Endodermal cell (in vitro differentiated cells): ENCODE results near the gene PRUNE2. TPM values are rescaled to one million over a fixed set of nuclear protein-coding genes. Genes with fewer than 3 reads are reported as not detected.

Source experiments
- DNase-seq: peaks from one replicate; pipeline ENCODE4 v3.0.0-alpha.2; 2017
- H3K27ac ChIP-seq: 2 replicates; pipeline ENCODE4 v1.5.1; 2013; ENCODE audit warnings: mild to moderate bottlenecking, low read depth, low read length, moderate library complexity
- H3K27me3 ChIP-seq: 2 replicates; pipeline ENCODE4 v1.6.1; 2013; ENCODE audit warnings: mild to moderate bottlenecking, low read length, moderate library complexity; ENCODE audit not compliant: insufficient read depth, control insufficient read depth, poor library complexity, severe bottlenecking
- H3K36me3 ChIP-seq: 2 replicates; pipeline ENCODE4 v1.7.0; 2013; ENCODE audit warnings: mild to moderate bottlenecking, low read length, moderate library complexity; ENCODE audit not compliant: control insufficient read depth, insufficient read depth
- H3K4me1 ChIP-seq: one replicate; pipeline ENCODE4 v1.7.0; 2013; ENCODE audit warnings: low read length; ENCODE audit not compliant: control insufficient read depth, insufficient read depth
- H3K4me3 ChIP-seq: 2 replicates; pipeline ENCODE4 v1.5.1; 2013; ENCODE audit warnings: mild to moderate bottlenecking, low read length, moderate library complexity
- H3K9ac ChIP-seq: 2 replicates; pipeline ENCODE4 v1.6.1; 2013; ENCODE audit warnings: mild to moderate bottlenecking, low read length, moderate library complexity; ENCODE audit not compliant: poor library complexity, severe bottlenecking; ENCODE audit errors: extremely low read depth
- H3K9me3 ChIP-seq: 2 replicates; pipeline ENCODE4 v1.6.1; 2013; ENCODE audit warnings: mild to moderate bottlenecking, low read length, moderate library complexity; ENCODE audit not compliant: control insufficient read depth
- H3K27ac Mint-ChIP-seq: 2 replicates; pipeline ENCODE4 v1.8.0; 2020; ENCODE audit warnings: mixed read lengths
- H3K27me3 Mint-ChIP-seq: 2 replicates; pipeline ENCODE4 v1.8.0; 2021; ENCODE audit warnings: mild to moderate bottlenecking, mixed read lengths; ENCODE audit not compliant: insufficient read depth
- H3K36me3 Mint-ChIP-seq: 2 replicates; pipeline ENCODE4 v1.8.0; 2020; ENCODE audit warnings: low read depth, mixed read lengths
- H3K4me1 Mint-ChIP-seq: 2 replicates; pipeline ENCODE4 v1.8.0; 2020; ENCODE audit warnings: mixed read lengths
- H3K4me3 Mint-ChIP-seq: 2 replicates; pipeline ENCODE4 v1.8.0; 2020; ENCODE audit warnings: mild to moderate bottlenecking, moderate library complexity, mixed read lengths
- H3K9me3 Mint-ChIP-seq: 2 replicates; pipeline ENCODE4 v1.8.0; 2020; ENCODE audit warnings: mild to moderate bottlenecking, mixed read lengths
- whole genome bisulfite sequencing, 2 experiments: methylation state at CpG; one replicate each; pipeline versions ENCODE4 v1.1.5 to v1.1.7; 2013; ENCODE audit warnings: missing lambda C conversion rate in 2 of 2, mixed read lengths in 1 of 2; ENCODE audit not compliant: insufficient coverage in 1 of 2, insufficient read length in 1 of 2; 5-methylcytosine and 5-hydroxymethylcytosine counted together
- total RNA-seq, 2 donors: library from RNA; stranded (reverse); fragmentation: NEBNext Ultra II Directional in 1 of 2; extraction: Animal tissue kit (Norgen Biotek cat#: 25700) in 1 of 2; gene quantifications; 2 replicates in 1 of 2; 3 replicates in 1 of 2; pipeline ENCODE4 v1.2.1, GENCODE V29; 2021
- TF ChIP-seq, protein P1 (sequence below): fragments of 200-600 bp; sonication (generic); conservative IDR thresholded peaks from 2 replicates; pipeline ENCODE4 v1.5.0; 2021; ENCODE audit warnings: antibody characterized with exemption, mild to moderate bottlenecking

Gene PRUNE2
- total RNA-seq, 2 donors from 2014 or later: 4.1 to 6.8 TPM

DNA sequence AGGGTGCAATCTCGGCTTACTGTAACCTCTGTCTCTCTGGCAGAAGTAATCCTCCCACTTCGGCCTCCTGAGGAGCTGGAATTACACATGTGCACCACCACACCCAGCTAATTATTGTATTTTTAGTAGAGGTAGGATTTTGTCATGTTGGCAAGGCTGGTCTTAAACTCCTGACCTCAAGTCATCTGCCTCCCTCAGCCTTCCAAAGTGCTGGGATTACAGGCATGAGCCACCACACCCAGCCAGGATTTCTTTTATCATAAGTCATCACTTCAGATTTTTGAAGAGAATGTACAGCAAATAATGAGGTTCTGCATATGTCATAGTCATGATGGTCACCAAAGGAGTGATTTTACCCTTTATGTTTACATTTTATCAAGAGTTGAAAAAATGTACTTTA is 338.8 kb downstream of the PRUNE2 start:
- H3K27me3 ChIP-seq: no peaks in the 10 kb centered on the region
- H3K27ac ChIP-seq: no peak overlapping the region
- no peaks in the 10 kb centered on the region for H3K36me3 Mint-ChIP-seq
- peaks cover 17% of the 10 kb centered on the region for H3K27me3 Mint-ChIP-seq
- DNase-seq: no peak
- H3K4me1 ChIP-seq: no peaks in the 10 kb centered on the region
- H3K4me1 Mint-ChIP-seq: peaks cover 1% of the 10 kb centered on the region
- H3K36me3 ChIP-seq: no peaks in the 10 kb centered on the region
- H3K27ac Mint-ChIP-seq: no peak overlapping the region
- H3K9ac ChIP-seq: no peak overlapping the region
- no peak overlapping the region for H3K4me3 Mint-ChIP-seq
- H3K9me3 Mint-ChIP-seq: peaks cover 8% of the 10 kb centered on the region
- peaks cover 12% of the 10 kb centered on the region for H3K9me3 ChIP-seq
- WGBS, 2 experiments: 100% methylated on average over 2 of the region's 2 CpGs; no CpG with 5 or more reads in 1 of the 2 experiments
- TF ChIP-seq, protein P1, sequence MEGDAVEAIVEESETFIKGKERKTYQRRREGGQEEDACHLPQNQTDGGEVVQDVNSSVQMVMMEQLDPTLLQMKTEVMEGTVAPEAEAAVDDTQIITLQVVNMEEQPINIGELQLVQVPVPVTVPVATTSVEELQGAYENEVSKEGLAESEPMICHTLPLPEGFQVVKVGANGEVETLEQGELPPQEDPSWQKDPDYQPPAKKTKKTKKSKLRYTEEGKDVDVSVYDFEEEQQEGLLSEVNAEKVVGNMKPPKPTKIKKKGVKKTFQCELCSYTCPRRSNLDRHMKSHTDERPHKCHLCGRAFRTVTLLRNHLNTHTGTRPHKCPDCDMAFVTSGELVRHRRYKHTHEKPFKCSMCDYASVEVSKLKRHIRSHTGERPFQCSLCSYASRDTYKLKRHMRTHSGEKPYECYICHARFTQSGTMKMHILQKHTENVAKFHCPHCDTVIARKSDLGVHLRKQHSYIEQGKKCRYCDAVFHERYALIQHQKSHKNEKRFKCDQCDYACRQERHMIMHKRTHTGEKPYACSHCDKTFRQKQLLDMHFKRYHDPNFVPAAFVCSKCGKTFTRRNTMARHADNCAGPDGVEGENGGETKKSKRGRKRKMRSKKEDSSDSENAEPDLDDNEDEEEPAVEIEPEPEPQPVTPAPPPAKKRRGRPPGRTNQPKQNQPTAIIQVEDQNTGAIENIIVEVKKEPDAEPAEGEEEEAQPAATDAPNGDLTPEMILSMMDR: no peak
- no peak overlapping the region for H3K4me3 ChIP-seq

DNA sequence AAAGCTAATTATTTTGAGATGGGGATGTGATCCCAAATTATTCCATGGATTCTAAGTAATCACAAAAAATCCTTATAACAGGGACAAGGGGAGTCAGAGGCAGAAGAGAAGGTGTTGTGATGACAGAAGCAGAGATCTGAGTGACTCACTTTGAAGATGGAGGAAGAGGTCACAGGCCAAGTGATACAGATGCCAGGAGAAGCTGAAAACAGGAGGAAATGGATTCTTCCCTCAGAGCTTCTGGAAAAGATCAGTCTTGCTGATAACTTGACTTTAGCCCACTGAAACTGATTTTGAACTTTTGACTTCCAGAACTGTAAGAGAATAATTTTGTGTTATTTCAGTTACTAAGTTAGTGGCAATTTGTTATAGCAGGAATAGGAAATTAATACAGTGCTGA is 341.6 kb downstream of the PRUNE2 start:
- Histone ChIP-seq H3K36me3 (no peaks in the 10 kb centered on the region), H3K27ac (no peak overlapping the region), H3K9ac (no peak overlapping the region), H3K4me1 (no peaks in the 10 kb centered on the region), H3K27me3 (no peaks in the 10 kb centered on the region), H3K4me3 (no peak overlapping the region), H3K9me3 (no peaks in the 10 kb centered on the region)
- peaks cover 8% of the 10 kb centered on the region for H3K4me1 Mint-ChIP-seq
- no peak overlapping the region for H3K27ac Mint-ChIP-seq
- no peaks in the 10 kb centered on the region for H3K9me3 Mint-ChIP-seq
- no peak overlapping the region for H3K4me3 Mint-ChIP-seq
- H3K36me3 Mint-ChIP-seq: no peaks in the 10 kb centered on the region
- TF ChIP-seq, protein P1: no peak
- peaks cover 4% of the 10 kb centered on the region for H3K27me3 Mint-ChIP-seq
- no peak for DNase-seq

- H3K36me3 ChIP-seq: no peaks in the 10 kb centered on the region
- H3K9me3 Mint-ChIP-seq: peaks cover 6% of the 10 kb centered on the region
- H3K27ac ChIP-seq: no peak overlapping the region
- H3K9ac ChIP-seq: no peak overlapping the region
- no peaks in the 10 kb centered on the region for H3K27me3 ChIP-seq
- peaks cover 8% of the 10 kb centered on the region for H3K4me1 Mint-ChIP-seq
- no peak overlapping the region for H3K4me3 Mint-ChIP-seq
- DNase-seq: no peak
- no peaks in the 10 kb centered on the region for H3K4me1 ChIP-seq
- no peak overlapping the region for H3K4me3 ChIP-seq
- TF ChIP-seq, protein P1: no peak
- peaks cover 6% of the 10 kb centered on the region for H3K9me3 ChIP-seq
- no peaks in the 10 kb centered on the region for H3K36me3 Mint-ChIP-seq
- H3K27ac Mint-ChIP-seq: no peak overlapping the region
- H3K27me3 Mint-ChIP-seq: no peaks in the 10 kb centered on the region
Measured at GRCh38 chr9:76562511-76562911, 343.4 kb downstream of the PRUNE2 start.
